K562 (cell line): ENCODE results near the gene ZCCHC3.

Source experiments
- ELK1 ChIP-seq: sonication (generic); formaldehyde crosslinking; IDR thresholded peaks from 2 replicates; pipeline ENCODE4 v1.8.1; 2022; ENCODE audit warnings: missing genetic modification reagents
- EP300 ChIP-seq: IDR thresholded peaks from 2 replicates; pipeline ENCODE4 v1.6.1; 2012; ENCODE audit warnings: low read length, improper control_type of control experiment
- KLF1 ChIP-seq: fragments of 450-650 bp; IDR thresholded peaks from 2 replicates; pipeline ENCODE4 v1.6.1; 2016; ENCODE audit warnings: missing genetic modification characterization, missing compliant biosample characterization
- NFE2 ChIP-seq: IDR thresholded peaks from 2 replicates; pipeline ENCODE4 v1.6.1; 2014; ENCODE audit warnings: antibody characterized with exemption, low read depth
- NFYB ChIP-seq: IDR thresholded peaks from 2 replicates; pipeline ENCODE4 v1.6.1; 2011; ENCODE audit warnings: mild to moderate bottlenecking, moderate library complexity; ENCODE audit not compliant: insufficient read length; ENCODE audit errors: extremely low read depth
- POLR2AphosphoS5 ChIP-seq: IDR thresholded peaks from 2 replicates; pipeline ENCODE4 v1.6.1; 2011; ENCODE audit warnings: mild to moderate bottlenecking, low read depth, low read length, moderate library complexity; ENCODE audit not compliant: control insufficient read depth, insufficient read depth
- PTRF ChIP-seq: fragments of 450-650 bp; IDR thresholded peaks from 2 replicates; pipeline ENCODE4 v1.6.1; 2016; ENCODE audit warnings: mild to moderate bottlenecking, missing genetic modification characterization, missing compliant biosample characterization
- SNRNP70 ChIP-seq: fragments of 200-400 bp; formaldehyde crosslinking; optimal IDR thresholded peaks from 2 replicates; pipeline ENCODE3; 2017; ENCODE audit warnings: low read depth, low read length
- TAF1 ChIP-seq: IDR thresholded peaks from 2 replicates; pipeline ENCODE4 v1.6.1; 2011; ENCODE audit warnings: mild to moderate bottlenecking, low read length, moderate library complexity; ENCODE audit not compliant: insufficient read depth, control insufficient read depth, severe bottlenecking; ENCODE audit errors: extremely low read depth
- THRB ChIP-seq: fragments of 450-650 bp; formaldehyde crosslinking; conservative IDR thresholded peaks from 2 replicates; pipeline ENCODE4 v1.4.0; 2022; ENCODE audit warnings: mild to moderate bottlenecking, missing genetic modification characterization
- ZNF274 ChIP-seq: IDR thresholded peaks from 2 replicates; pipeline ENCODE4 v1.6.1; 2011; ENCODE audit warnings: low read depth, mild to moderate bottlenecking, low read length, moderate library complexity, borderline replicate concordance
- ZNF584 ChIP-seq: fragments of 200-800 bp; sonication (Bioruptor generic); IDR thresholded peaks from 2 replicates; pipeline ENCODE4 v1.6.1; 2016; ENCODE audit warnings: low read depth, mild to moderate bottlenecking, missing genetic modification characterization, missing compliant biosample characterization

- TF ChIP-seq NFE2 (no peak), EP300 (no peak), NFYB (no peak), SNRNP70 (no peak), ZNF274 (no peak), POLR2AphosphoS5 (no peak), ZNF584 (CRISPR knock-in tag) (no peak), THRB (CRISPR knock-in tag) (no peak), KLF1 (no peak), ELK1 (CRISPR knock-in tag) (no peak), TAF1 (no peak), PTRF (tag) (no peak)
Observed at GRCh38 chr20:252801-253200, 44.6 kb upstream of the ZCCHC3 start.
